ENCODE results near the gene DPYSL3. TPM values are rescaled to one million over a fixed set of nuclear protein-coding genes. Genes with fewer than 3 reads are reported as not detected.
A peak's percentile ranks its signal among the peaks of the same experiment; 100 is the strongest.

The DPYSL3 gene
- total RNA-seq, 4 donors from 2014 or later, result 27.6 to 107 (median 31.4) TPM

GRCh38 chr5:147448766-147449165 lies 61.1 kb downstream of the DPYSL3 start:
- Histone ChIP-seq H3K36me3 (no peaks in the 10 kb centered on the region), H3K27me3 (peaks cover 26% of the 10 kb centered on the region), H3K9me3 (no peaks in the 10 kb centered on the region), H3K27ac (peak overlapping the region; percentile 42 to 97 (median 88)), H3K4me1 (peaks cover 0 to 31% (median 14%) of the 10 kb centered on the region in 4 donors), H3K4me3 (no peak overlapping the region)
- intact Hi-C loops (cut with DNase I; ENCODE audit: low total_unique reads), result no loop called here
- WGBS, 2 donors (ENCODE audit: low coverage in 1 of 2), result 50 to 85% methylated on average over 1 of the region's 1 CpG
- DNase-seq, result no peak
- in situ Hi-C loops (cut with MboI; ENCODE audit: low pct_ligation_motif_present in 1 of 4, low pct_unique_long_range_greater_than_20kb in 1 of 4, low sequenced_read_pairs in 3 of 4), result no loop called here
- TF ChIP-seq CTCF (IDR thresholded peaks at IDR 0.05), result no peak
- no peak for TF ChIP-seq EP300 (IDR thresholded peaks at IDR 0.05; ENCODE audit: low read depth)

- no peaks in the 10 kb centered on the region for H3K36me3 ChIP-seq
- WGBS, 2 donors (ENCODE audit: low coverage in 1 of 2), result 47 to 51% methylated on average over 2 of the region's 2 CpGs
- peaks cover 5% of the 10 kb centered on the region for H3K27me3 ChIP-seq
- DNase-seq, result no peak
- H3K4me1 ChIP-seq, result peaks cover 0 to 21% (median 12%) of the 10 kb centered on the region in 4 donors
- intact Hi-C loops (cut with DNase I; ENCODE audit: low total_unique reads), result no loop called here
- H3K9me3 ChIP-seq, result no peaks in the 10 kb centered on the region
- in situ Hi-C loops (cut with MboI; ENCODE audit: low pct_ligation_motif_present in 1 of 4, low pct_unique_long_range_greater_than_20kb in 1 of 4, low sequenced_read_pairs in 3 of 4), result no loop called here
- TF ChIP-seq POLR2A (IDR thresholded peaks at IDR 0.05) (no peak), POLR2AphosphoS5 (IDR thresholded peaks at IDR 0.05) (peak in 2 of 3 donors; percentile 14 to 29)
- peak overlapping the region; percentile 52 to 97 (median 76) for H3K27ac ChIP-seq
- H3K4me3 ChIP-seq, result no peak overlapping the region
Observed at GRCh38 chr5:147446523-147446922, 63.3 kb downstream of the DPYSL3 start.

- TF ChIP-seq POLR2A (IDR thresholded peaks at IDR 0.05) (no peak), CTCF (IDR thresholded peaks at IDR 0.05) (no peak), POLR2AphosphoS5 (IDR thresholded peaks at IDR 0.05) (no peak), EP300 (IDR thresholded peaks at IDR 0.05; ENCODE audit: low read depth) (no peak)
- no peak overlapping the region for H3K4me3 ChIP-seq
- 87 to 90% methylated on average over 2 of the region's 2 CpGs for WGBS, 2 donors (ENCODE audit: low coverage in 1 of 2)
- no peaks in the 10 kb centered on the region for H3K36me3 ChIP-seq
- H3K9me3 ChIP-seq, result no peaks in the 10 kb centered on the region
- H3K27ac ChIP-seq, result peak overlapping the region; percentile 52 to 97 (median 76)
- intact Hi-C loops (cut with DNase I; ENCODE audit: low total_unique reads), result no loop called here
- no peak for DNase-seq
- H3K27me3 ChIP-seq, result no peaks in the 10 kb centered on the region
- in situ Hi-C loops (cut with MboI; ENCODE audit: low pct_ligation_motif_present in 1 of 4, low pct_unique_long_range_greater_than_20kb in 1 of 4, low sequenced_read_pairs in 3 of 4), result no loop called here
- H3K4me1 ChIP-seq, result peaks cover 0 to 17% (median 10%) of the 10 kb centered on the region in 4 donors
Observed at GRCh38 chr5:147445917-147446316, 64.0 kb downstream of the DPYSL3 start.

GRCh38 chr5:147445090-147445489 lies 64.8 kb downstream of the DPYSL3 start:
- Histone ChIP-seq H3K4me3 (no peak overlapping the region), H3K36me3 (no peaks in the 10 kb centered on the region), H3K9me3 (no peaks in the 10 kb centered on the region), H3K4me1 (peaks cover 0 to 16% (median 10%) of the 10 kb centered on the region in 4 donors), H3K27me3 (no peaks in the 10 kb centered on the region), H3K27ac (peak overlapping the region; percentile 52 to 97 (median 76))
- TF ChIP-seq POLR2A (IDR thresholded peaks at IDR 0.05) (no peak), CTCF (IDR thresholded peaks at IDR 0.05) (no peak), POLR2AphosphoS5 (IDR thresholded peaks at IDR 0.05) (no peak), EP300 (IDR thresholded peaks at IDR 0.05; ENCODE audit: low read depth) (no peak)
- intact Hi-C loops (cut with DNase I; ENCODE audit: low total_unique reads) (no loop called here), in situ Hi-C loops (cut with MboI; ENCODE audit: low pct_ligation_motif_present in 1 of 4, low pct_unique_long_range_greater_than_20kb in 1 of 4, low sequenced_read_pairs in 3 of 4) (no loop called here)
- no peak for DNase-seq

GRCh38 chr5:147442224-147442623 lies 67.6 kb downstream of the DPYSL3 start:
- Histone ChIP-seq H3K4me3 (no peak overlapping the region), H3K36me3 (no peaks in the 10 kb centered on the region), H3K27me3 (no peaks in the 10 kb centered on the region), H3K27ac (peak overlapping the region in 3 of 4 donors; percentile 5 to 31 (median 8)), H3K4me1 (peaks cover 0 to 16% (median 10%) of the 10 kb centered on the region in 4 donors), H3K9me3 (no peaks in the 10 kb centered on the region)
- intact Hi-C loops (cut with DNase I; ENCODE audit: low total_unique reads), result no loop called here
- no peak for DNase-seq
- in situ Hi-C loops (cut with MboI; ENCODE audit: low pct_ligation_motif_present in 1 of 4, low pct_unique_long_range_greater_than_20kb in 1 of 4, low sequenced_read_pairs in 3 of 4), result no loop called here
- TF ChIP-seq EP300 (IDR thresholded peaks at IDR 0.05; ENCODE audit: low read depth) (no peak), CTCF (IDR thresholded peaks at IDR 0.05) (no peak), POLR2A (IDR thresholded peaks at IDR 0.05) (no peak), POLR2AphosphoS5 (IDR thresholded peaks at IDR 0.05) (no peak)
- 76 to 83% methylated on average over 5 to 6 of the region's 6 CpGs for whole genome bisulfite sequencing, 2 donors (ENCODE audit: low coverage in 1 of 2)

Data from transverse colon (tissue), 4 donors.